Measurements from ENCODE around the gene FHIT.

DNA sequence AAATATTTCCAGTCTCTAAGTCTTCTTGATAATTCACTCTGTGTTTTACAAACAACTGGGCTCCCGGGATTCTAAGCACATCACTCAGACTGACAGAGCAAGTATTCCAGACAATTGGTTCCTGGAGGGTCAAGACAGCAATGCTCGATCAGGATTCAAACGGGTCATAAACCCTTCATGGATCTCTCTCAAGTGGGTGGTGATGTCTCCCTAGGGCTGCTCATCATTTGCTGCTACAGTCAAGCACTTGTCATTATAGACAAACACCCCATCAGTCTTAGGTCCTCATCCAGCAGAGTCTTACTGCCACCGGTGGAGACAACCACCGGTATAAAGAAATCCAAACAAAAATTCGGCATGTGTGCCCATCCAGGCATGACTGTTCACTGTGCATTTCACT lies 921.1 kb downstream of the FHIT start:
- TF ChIP-seq, protein P1, sequence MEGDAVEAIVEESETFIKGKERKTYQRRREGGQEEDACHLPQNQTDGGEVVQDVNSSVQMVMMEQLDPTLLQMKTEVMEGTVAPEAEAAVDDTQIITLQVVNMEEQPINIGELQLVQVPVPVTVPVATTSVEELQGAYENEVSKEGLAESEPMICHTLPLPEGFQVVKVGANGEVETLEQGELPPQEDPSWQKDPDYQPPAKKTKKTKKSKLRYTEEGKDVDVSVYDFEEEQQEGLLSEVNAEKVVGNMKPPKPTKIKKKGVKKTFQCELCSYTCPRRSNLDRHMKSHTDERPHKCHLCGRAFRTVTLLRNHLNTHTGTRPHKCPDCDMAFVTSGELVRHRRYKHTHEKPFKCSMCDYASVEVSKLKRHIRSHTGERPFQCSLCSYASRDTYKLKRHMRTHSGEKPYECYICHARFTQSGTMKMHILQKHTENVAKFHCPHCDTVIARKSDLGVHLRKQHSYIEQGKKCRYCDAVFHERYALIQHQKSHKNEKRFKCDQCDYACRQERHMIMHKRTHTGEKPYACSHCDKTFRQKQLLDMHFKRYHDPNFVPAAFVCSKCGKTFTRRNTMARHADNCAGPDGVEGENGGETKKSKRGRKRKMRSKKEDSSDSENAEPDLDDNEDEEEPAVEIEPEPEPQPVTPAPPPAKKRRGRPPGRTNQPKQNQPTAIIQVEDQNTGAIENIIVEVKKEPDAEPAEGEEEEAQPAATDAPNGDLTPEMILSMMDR (IDR thresholded peaks at IDR 0.05), result no peak
- TF ChIP-seq EP300 (IDR thresholded peaks at IDR 0.05) (no peak), POLR2A (IDR thresholded peaks at IDR 0.05) (no peak)
